Umbilical cord (tissue), 2 donors: Measurements from ENCODE around the gene CDK16. TPM values are rescaled to one million over a fixed set of nuclear protein-coding genes. Genes with fewer than 3 reads are reported as not detected.

Experiments used
- DNase-seq: peaks from one replicate; pipeline ENCODE4 v3.0.0-alpha.2; 2015; ENCODE audit warnings: low spot score
- total RNA-seq: library from RNA; depleted of rRNA; stranded (reverse); fragments of >200 nt; gene quantifications from one replicate; pipeline ENCODE4 v1.2.3, GENCODE V29; 2014; ENCODE audit warnings: low replicate concordance; ENCODE audit not compliant: insufficient read depth

The CDK16 gene
- total RNA-seq = 36.4 TPM

GRCh38 chrX:47218280-47218919 lies at the start of gene CDK16:
Gene CDK16, plus strand, starts transcription at chrX:47218681. Its CDS starts 4,877 bp downstream, at chrX:47223558.
- peak; percentile 81 for DNase-seq

- DNase-seq = no peak
Observed at GRCh38 chrX:47169273-47169672, 49.2 kb upstream of the CDK16 start.

DNA sequence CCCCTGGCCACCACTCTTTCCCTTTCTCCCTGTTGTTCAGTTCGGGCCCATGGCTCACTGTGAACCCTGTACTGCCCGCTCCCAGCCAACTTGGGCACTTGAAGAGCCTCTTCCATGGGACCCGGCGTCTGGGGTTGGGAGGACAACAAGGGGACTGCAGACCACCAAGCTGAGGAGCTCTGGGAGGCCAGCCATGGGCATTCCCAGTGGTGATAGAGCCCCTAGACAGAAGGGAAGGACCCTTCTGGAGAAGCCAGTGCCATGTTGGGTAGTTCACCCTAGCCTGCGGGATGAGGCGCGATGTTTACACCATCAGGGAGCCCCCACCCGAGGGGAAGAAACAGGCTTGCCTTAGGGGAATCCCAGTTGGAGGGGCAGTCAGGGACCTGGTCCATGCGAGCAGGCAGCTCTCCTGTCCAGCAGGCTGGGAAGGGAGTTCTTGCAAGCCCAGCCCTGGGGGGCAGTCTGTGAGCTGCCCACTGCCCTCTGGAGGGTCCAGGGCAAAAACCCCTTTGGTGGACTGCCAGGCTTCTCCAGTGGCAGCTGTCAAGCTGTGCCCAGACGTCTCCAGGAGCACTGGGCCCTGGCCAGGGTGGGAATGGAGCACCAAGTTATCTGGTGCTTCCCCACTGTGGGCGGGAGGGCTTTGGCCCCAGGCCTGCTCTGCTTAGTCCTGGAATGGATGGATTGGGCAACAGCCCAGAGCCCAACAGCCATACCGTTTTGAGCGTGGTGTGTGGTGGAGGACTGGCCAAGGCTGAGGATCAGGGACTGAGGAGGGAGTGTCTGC lies 48.6 kb upstream of the CDK16 start:
- DNase-seq = peak; percentile 73

- no peak for DNase-seq
Observed at GRCh38 chrX:47170861-47171692, 47.4 kb upstream of the CDK16 start.

DNA sequence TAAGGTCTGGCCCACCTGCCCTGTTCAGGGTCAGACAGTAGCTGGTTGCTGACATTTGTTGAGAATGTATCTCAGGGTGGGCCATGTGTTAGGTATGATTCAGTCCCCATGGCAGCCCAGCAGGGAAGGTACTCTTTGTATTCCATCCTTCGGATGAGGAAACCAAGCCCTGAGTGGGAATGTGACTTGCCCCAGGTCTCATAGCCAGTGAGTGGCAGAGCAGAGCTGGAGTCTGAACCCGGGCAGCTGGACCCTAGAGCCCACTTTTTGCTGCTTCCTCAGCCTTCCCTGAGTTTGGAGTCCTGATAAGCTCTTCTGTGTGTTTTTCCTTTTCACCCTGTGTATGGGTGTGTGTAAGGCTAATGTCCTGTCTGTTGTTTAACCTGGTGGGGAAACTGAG lies 46.5 kb upstream of the CDK16 start:
- no peak for DNase-seq

DNA sequence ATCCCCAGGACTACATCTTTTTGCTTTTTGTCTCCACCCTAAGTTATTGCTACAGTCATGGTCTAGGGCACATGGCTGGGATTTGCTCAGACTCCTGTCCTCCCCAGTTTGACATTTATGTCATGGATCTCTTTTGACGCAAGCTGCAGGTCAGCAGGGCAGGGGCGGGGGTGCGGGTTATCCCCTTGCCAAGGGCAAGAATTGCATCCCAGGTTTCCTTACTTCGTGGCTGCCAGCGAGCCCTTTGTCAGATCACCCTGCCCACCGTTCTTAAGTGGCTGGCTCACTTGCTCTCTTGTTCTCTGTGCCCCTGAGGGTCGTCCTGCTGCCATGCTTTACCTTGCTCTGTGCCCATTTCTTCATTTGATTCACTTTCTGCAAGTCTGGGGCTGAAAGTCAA lies 45.9 kb upstream of the CDK16 start:
- DNase-seq = no peak

GRCh38 chrX:47172971-47173792 lies 45.3 kb upstream of the CDK16 start:
- no peak for DNase-seq

DNA sequence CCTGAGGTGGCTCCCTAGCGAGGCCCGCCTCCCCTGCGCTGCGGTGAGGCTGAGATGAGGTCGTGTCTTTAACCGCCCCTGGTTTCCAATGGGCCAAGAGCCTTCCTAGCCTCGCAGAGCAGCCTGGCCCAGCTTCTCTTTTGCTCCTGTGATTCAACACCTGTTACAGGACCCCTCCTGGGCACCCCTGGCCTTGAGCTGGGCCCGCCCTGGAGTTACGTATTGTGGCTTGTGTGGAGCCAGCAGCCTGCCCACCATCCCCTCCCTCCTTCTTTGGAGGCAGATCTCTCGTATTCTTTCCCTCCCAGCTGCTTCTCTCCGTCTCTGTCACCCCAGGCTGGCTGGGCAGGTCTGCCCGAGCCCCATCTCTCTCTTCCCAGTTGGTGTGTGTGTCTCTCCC lies 44.1 kb upstream of the CDK16 start:
- no peak for DNase-seq

GRCh38 chrX:47174846-47175587 lies 43.5 kb upstream of the CDK16 start:
- no peak for DNase-seq

- DNase-seq = no peak
Observed at GRCh38 chrX:47175588-47175980, 42.9 kb upstream of the CDK16 start.

GRCh38 chrX:47176101-47176740 lies 42.3 kb upstream of the CDK16 start:
- no peak for DNase-seq

DNA sequence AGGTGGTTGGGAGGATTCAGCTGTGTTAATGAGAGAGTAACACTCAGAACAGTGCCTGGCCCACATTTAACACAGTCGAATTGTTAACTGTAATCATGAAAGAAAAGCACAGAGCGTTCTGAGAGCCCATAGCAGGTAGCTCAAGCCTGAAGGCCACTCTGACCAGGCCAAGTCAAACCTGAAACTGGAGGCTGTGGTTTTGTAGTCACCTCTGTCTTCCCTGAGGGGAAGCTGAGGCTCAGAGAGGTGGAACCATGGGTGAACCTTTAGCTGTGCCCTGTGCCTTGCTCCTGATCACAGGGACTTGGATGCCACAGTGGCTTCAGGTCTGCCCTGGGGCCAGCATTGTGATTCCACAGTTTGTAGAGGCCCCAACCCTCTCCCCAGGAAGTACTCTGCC lies 41.4 kb upstream of the CDK16 start:
- no peak for DNase-seq

GRCh38 chrX:47178337-47178736 lies 40.1 kb upstream of the CDK16 start:
- DNase-seq = no peak

DNA sequence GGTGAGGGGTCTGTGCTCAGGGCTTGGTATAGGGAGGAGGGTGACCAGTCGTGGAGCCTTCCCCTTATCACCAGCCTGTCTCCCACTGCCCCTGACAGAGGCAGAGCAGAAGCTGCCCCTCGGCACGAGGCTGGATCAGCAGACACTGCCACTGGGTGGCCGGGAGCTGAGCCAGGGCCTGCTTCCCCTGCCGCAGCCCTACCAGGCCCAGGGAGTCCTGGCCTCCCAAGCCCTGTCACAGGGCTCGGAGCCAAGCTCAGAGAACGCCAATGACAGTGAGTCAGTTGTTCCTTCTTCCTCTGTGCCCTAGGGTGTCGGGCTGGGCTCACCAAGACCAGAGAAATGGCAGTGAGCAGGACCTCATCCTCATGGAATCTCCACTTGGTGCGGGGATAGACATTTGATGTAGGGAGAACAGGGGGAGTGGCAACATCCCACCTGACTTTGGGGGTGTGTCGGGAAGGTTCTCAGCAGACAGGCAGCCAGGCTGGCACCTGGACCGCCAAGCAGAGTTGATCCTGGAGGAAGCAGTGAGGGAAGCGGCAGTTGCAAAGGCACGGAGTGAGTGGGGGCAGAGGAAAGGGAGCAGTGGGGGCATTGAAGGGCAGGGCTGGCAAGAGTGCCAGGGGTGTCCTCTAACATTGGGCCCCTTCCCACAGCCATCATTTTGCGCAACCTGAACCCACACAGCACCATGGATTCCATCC lies 39.1 kb upstream of the CDK16 start:
- no peak for DNase-seq

DNA sequence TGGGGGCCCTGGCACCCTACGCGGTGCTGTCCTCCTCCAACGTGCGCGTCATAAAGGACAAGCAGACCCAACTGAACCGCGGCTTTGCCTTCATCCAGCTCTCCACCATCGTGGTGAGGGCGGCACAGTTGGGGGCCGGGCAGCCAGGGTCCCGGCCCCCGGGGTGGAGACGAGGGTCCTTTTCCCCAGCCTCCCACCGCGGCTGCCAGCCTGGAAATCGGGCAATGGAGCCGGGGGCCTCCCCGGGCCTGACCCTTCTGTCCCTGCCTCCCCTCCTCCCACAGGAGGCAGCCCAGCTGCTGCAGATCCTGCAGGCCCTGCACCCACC lies 38.6 kb upstream of the CDK16 start:
- no peak for DNase-seq

GRCh38 chrX:47180346-47180745 lies 38.1 kb upstream of the CDK16 start:
- DNase-seq = no peak

- DNase-seq = no peak
Observed at GRCh38 chrX:47181301-47181700, 37.2 kb upstream of the CDK16 start.

GRCh38 chrX:47182106-47182700 lies 36.3 kb upstream of the CDK16 start:
- no peak for DNase-seq

DNA sequence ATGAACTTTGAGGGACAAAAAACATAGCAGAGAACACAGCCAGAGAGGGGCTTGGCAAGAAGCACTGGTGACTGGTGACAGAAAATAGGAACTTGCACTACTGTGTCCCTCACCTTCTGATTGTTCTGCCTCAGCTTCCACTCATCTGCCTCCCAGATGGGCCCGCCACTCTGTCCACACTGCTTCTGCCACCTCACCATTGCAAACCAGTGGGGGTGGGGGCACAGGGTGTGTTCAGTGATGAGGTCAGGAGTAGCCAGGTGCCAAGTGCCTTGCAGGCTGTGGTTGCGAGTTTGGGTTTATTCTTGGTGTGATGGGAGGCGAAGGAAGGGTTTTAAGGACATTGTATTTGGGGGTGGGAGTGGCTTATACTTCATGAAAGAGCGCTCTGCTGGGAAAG lies 34.0 kb upstream of the CDK16 start:
- DNase-seq = no peak
